HL-60 (cell line): ENCODE measurements around the gene PNMA1.

ENCODE experiments used
- CTCF ChIP-seq: IDR thresholded peaks from one replicate; pipeline ENCODE4 v1.5.1; 2011; ENCODE audit warnings: low read length, control low read depth, inconsistent platforms; ENCODE audit not compliant: insufficient read depth
- GABPA ChIP-seq: IDR thresholded peaks from 2 replicates; pipeline ENCODE4 v1.6.1; 2012; ENCODE audit warnings: low read depth
- POLR2AphosphoS5 ChIP-seq: IDR thresholded peaks from 2 replicates; pipeline ENCODE4 v1.6.1; 2012; ENCODE audit warnings: low read depth
- REST ChIP-seq: IDR thresholded peaks from 2 replicates; pipeline ENCODE4 v1.6.1; 2012; ENCODE audit warnings: low read depth; ENCODE audit not compliant: insufficient replicate concordance

GRCh38 chr14:73678698-73679097 is 35.5 kb downstream of the PNMA1 start:
- TF ChIP-seq CTCF (no peak), POLR2AphosphoS5 (no peak), REST (no peak), GABPA (no peak)
